Activated CD8-positive, alpha-beta memory T cell treated with anti-CD3 and anti-CD28 coated beads, Interleukin-2, amount 10 ng/mL, durations not matched to agents 7 days and 5 days (primary cell): Measurements from ENCODE around the gene RTP2. TPM values are rescaled to one million over a fixed set of nuclear protein-coding genes. Genes with fewer than 3 reads are reported as not detected.
A peak's percentile ranks its signal among the peaks of the same experiment; 100 is the strongest.

Experiments used
- ATAC-seq: fragments of 150-1000 bp; cut with Tn5 transposase; one replicate; pipeline ENCODE4 v1.10.0; 2021; ENCODE audit warnings: moderate library complexity
- CTCF ChIA-PET: fragments of 350-600 bp; sonication (Branson Sonifier 250); formaldehyde crosslinking; loops from one replicate; lab custom pipeline; 2021; ENCODE audit warnings: antibody characterized with exemption; lab: Charles Lee
- DNase-seq: peaks from one replicate; pipeline ENCODE4 v3.0.0-alpha.2; 2020
- H3K27ac Mint-ChIP-seq: one replicate; pipeline ENCODE4 v1.8.0; 2021; ENCODE audit warnings: mild to moderate bottlenecking, mixed read lengths
- H3K27me3 Mint-ChIP-seq: one replicate; pipeline ENCODE4 v1.8.0; 2021; ENCODE audit warnings: mixed read lengths
- H3K36me3 Mint-ChIP-seq: one replicate; pipeline ENCODE4 v1.8.0; 2021; ENCODE audit warnings: mild to moderate bottlenecking, mixed read lengths
- H3K4me1 Mint-ChIP-seq: one replicate; pipeline ENCODE4 v1.8.0; 2021; ENCODE audit warnings: mixed read lengths
- H3K4me3 Mint-ChIP-seq: one replicate; pipeline ENCODE4 v1.8.0; 2021; ENCODE audit warnings: mild to moderate bottlenecking, moderate library complexity, mixed read lengths
- H3K9me3 Mint-ChIP-seq: one replicate; pipeline ENCODE4 v1.8.0; 2022; ENCODE audit warnings: low read depth, mixed read lengths
- total RNA-seq, 2 experiments: library from RNA; stranded (reverse); gene quantifications; one replicate each; pipeline ENCODE4 v1.2.3, GENCODE V29; 2021

RTP2 gene
- total RNA-seq, 2 experiments from 2014 or later, result not detected

GRCh38 chr3:187742351-187743171 lies 40.2 kb upstream of the RTP2 start:
- peaks cover 32% of the 10 kb centered on the region for H3K4me1 Mint-ChIP-seq
- peak overlapping the region; percentile 99 for H3K27ac Mint-ChIP-seq
- ATAC-seq (no peak), DNase-seq (peak; percentile 49)
- peaks cover 4% of the 10 kb centered on the region for H3K27me3 Mint-ChIP-seq
- no peaks in the 10 kb centered on the region for H3K9me3 Mint-ChIP-seq
- CTCF ChIA-PET, result interaction anchor here (0.7 to 2.2 kb wide), 20 partner anchors 37 to 1403 kb away, joined by 3 to 20 read pairs (median 4); no protein-coding TSS in a partner anchor
- H3K36me3 Mint-ChIP-seq, result peaks cover 10% of the 10 kb centered on the region
- H3K4me3 Mint-ChIP-seq, result peak overlapping the region; percentile 98

- ATAC-seq (peak; percentile 32), DNase-seq (peak; percentile 84)
- Mint-ChIP-seq H3K27ac (peak overlapping the region; percentile 99), H3K36me3 (peaks cover 10% of the 10 kb centered on the region), H3K9me3 (no peaks in the 10 kb centered on the region), H3K4me1 (peaks cover 36% of the 10 kb centered on the region), H3K27me3 (peaks cover 11% of the 10 kb centered on the region), H3K4me3 (peak overlapping the region; percentile 98)
- CTCF ChIA-PET, result interaction anchor here (0.6 to 7.3 kb wide), 82 partner anchors 7 to 1582 kb away, joined by 3 to 391 read pairs (median 5); partner anchors contain the start of gene LPP
Measured at GRCh38 chr3:187741403-187742350, 39.3 kb upstream of the RTP2 start.

GRCh38 chr3:187740421-187741399 lies 38.4 kb upstream of the RTP2 start:
- Mint-ChIP-seq H3K27me3 (peaks cover 14% of the 10 kb centered on the region), H3K27ac (peak overlapping the region; percentile 99), H3K36me3 (peaks cover 9% of the 10 kb centered on the region), H3K4me1 (peaks cover 43% of the 10 kb centered on the region), H3K9me3 (no peaks in the 10 kb centered on the region), H3K4me3 (peak overlapping the region; percentile 98)
- ATAC-seq, result peak; percentile 6
- CTCF ChIA-PET, result interaction anchor here (0.6 to 7.3 kb wide), 160 partner anchors 8 to 1583 kb away, joined by 3 to 391 read pairs (median 4); partner anchors contain the start of gene LPP
- DNase-seq, result peak; percentile 79

- Mint-ChIP-seq H3K36me3 (peaks cover 7% of the 10 kb centered on the region), H3K4me1 (peaks cover 38% of the 10 kb centered on the region), H3K27me3 (peaks cover 10% of the 10 kb centered on the region), H3K27ac (peak overlapping the region; percentile 99), H3K9me3 (no peaks in the 10 kb centered on the region), H3K4me3 (peak overlapping the region; percentile 98)
- ATAC-seq, result peak; percentile 31
- CTCF ChIA-PET, result interaction anchor here (0.6 to 7.3 kb wide), 162 partner anchors 9 to 1584 kb away, joined by 3 to 391 read pairs (median 4); partner anchors contain the start of genes LPP and RTP4
- DNase-seq, result peak; percentile 87
Measured at GRCh38 chr3:187739561-187740332, 37.4 kb upstream of the RTP2 start.

GRCh38 chr3:187739094-187739560 lies 36.8 kb upstream of the RTP2 start:
- Mint-ChIP-seq H3K27ac (peak overlapping the region; percentile 99), H3K36me3 (peaks cover 4% of the 10 kb centered on the region), H3K27me3 (peaks cover 10% of the 10 kb centered on the region), H3K4me3 (peak overlapping the region; percentile 98), H3K4me1 (peaks cover 38% of the 10 kb centered on the region), H3K9me3 (no peaks in the 10 kb centered on the region)
- ATAC-seq (no peak), DNase-seq (no peak)
- CTCF ChIA-PET, result interaction anchor here (0.6 to 7.3 kb wide), 70 partner anchors 8 to 1410 kb away, joined by 3 to 391 read pairs (median 5); partner anchors contain the start of genes LPP and RTP4

- Mint-ChIP-seq H3K27ac (peak overlapping the region; percentile 99), H3K27me3 (peaks cover 10% of the 10 kb centered on the region), H3K4me1 (peaks cover 38% of the 10 kb centered on the region), H3K36me3 (no peaks in the 10 kb centered on the region), H3K4me3 (peak overlapping the region; percentile 98), H3K9me3 (no peaks in the 10 kb centered on the region)
- CTCF ChIA-PET, result interaction anchor here (0.6 to 7.3 kb wide), 63 partner anchors 7 to 1415 kb away, joined by 3 to 391 read pairs (median 4); partner anchors contain the start of genes LPP and RTP4
- ATAC-seq (peak; percentile 37), DNase-seq (peak; percentile 87)
Measured at GRCh38 chr3:187738331-187739093, 36.2 kb upstream of the RTP2 start.

GRCh38 chr3:187738071-187738330 lies 35.6 kb upstream of the RTP2 start:
- ATAC-seq, result no peak
- H3K27ac Mint-ChIP-seq, result peak overlapping the region; percentile 99
- peaks cover 10% of the 10 kb centered on the region for H3K27me3 Mint-ChIP-seq
- H3K4me1 Mint-ChIP-seq, result peaks cover 38% of the 10 kb centered on the region
- H3K36me3 Mint-ChIP-seq, result no peaks in the 10 kb centered on the region
- no peaks in the 10 kb centered on the region for H3K9me3 Mint-ChIP-seq
- DNase-seq, result no peak
- CTCF ChIA-PET, result interaction anchor here (0.8 to 7.3 kb wide), 34 partner anchors 11 to 1415 kb away, joined by 3 to 391 read pairs (median 5); partner anchors contain the start of genes LPP and RTP4
- H3K4me3 Mint-ChIP-seq, result peak overlapping the region; percentile 98

- CTCF ChIA-PET, result interaction anchor here (0.7 to 7.3 kb wide), 36 partner anchors 11 to 1416 kb away, joined by 3 to 391 read pairs (median 5); partner anchors contain the start of gene LPP
- Mint-ChIP-seq H3K4me3 (peak overlapping the region; percentile 98), H3K4me1 (peaks cover 35% of the 10 kb centered on the region), H3K9me3 (no peaks in the 10 kb centered on the region), H3K27ac (peak overlapping the region; percentile 99), H3K36me3 (no peaks in the 10 kb centered on the region), H3K27me3 (peaks cover 10% of the 10 kb centered on the region)
- DNase-seq, result peak; percentile 56
- ATAC-seq, result no peak
Measured at GRCh38 chr3:187737368-187738070, 35.2 kb upstream of the RTP2 start.

GRCh38 chr3:187737006-187737367 lies 34.6 kb upstream of the RTP2 start:
- CTCF ChIA-PET, result interaction anchor here (0.7 to 7.3 kb wide), 12 partner anchors 16 to 1400 kb away, joined by 3 to 391 read pairs (median 5); partner anchors contain the start of gene LPP
- H3K27me3 Mint-ChIP-seq, result peaks cover 10% of the 10 kb centered on the region
- peak overlapping the region; percentile 98 for H3K4me3 Mint-ChIP-seq
- ATAC-seq (no peak), DNase-seq (no peak)
- H3K36me3 Mint-ChIP-seq, result no peaks in the 10 kb centered on the region
- H3K27ac Mint-ChIP-seq, result peak overlapping the region; percentile 68
- H3K9me3 Mint-ChIP-seq, result no peaks in the 10 kb centered on the region
- peaks cover 30% of the 10 kb centered on the region for H3K4me1 Mint-ChIP-seq

- H3K4me1 Mint-ChIP-seq, result peaks cover 29% of the 10 kb centered on the region
- no peak overlapping the region for H3K27ac Mint-ChIP-seq
- no peaks in the 10 kb centered on the region for H3K36me3 Mint-ChIP-seq
- no peak overlapping the region for H3K4me3 Mint-ChIP-seq
- DNase-seq (no peak), ATAC-seq (no peak)
- H3K27me3 Mint-ChIP-seq, result peaks cover 10% of the 10 kb centered on the region
- CTCF ChIA-PET, result interaction anchor here (0.7 to 7.3 kb wide), 10 partner anchors 16 to 1306 kb away, joined by 3 to 391 read pairs (median 4); partner anchors contain the start of gene LPP
- H3K9me3 Mint-ChIP-seq, result no peaks in the 10 kb centered on the region
Measured at GRCh38 chr3:187736418-187736871, 34.1 kb upstream of the RTP2 start.
